ENCODE measurements around the gene NFIA.

- TF ChIP-seq EP300 (IDR thresholded peaks at IDR 0.05; ENCODE audit: low read depth in 2 of 2, low read length in 2 of 2) (no peak), EP300 (CRISPR knock-in tag; IDR thresholded peaks at IDR 0.05; ENCODE audit: borderline replicate concordance) (no peak), FIP1L1 (IDR thresholded peaks at IDR 0.05; ENCODE audit: borderline replicate concordance, insufficient read depth, low read depth, low read length) (no peak), NR2F2 (IDR thresholded peaks at IDR 0.05; ENCODE audit: borderline replicate concordance, low read depth) (no peak), ATF2 (CRISPR knock-in tag; IDR thresholded peaks at IDR 0.05) (no peak), ZNF503 (CRISPR knock-in tag; IDR thresholded peaks at IDR 0.05) (no peak), NR1H2 (CRISPR knock-in tag; IDR thresholded peaks at IDR 0.05; ENCODE audit: borderline replicate concordance, low read depth) (no peak)
These were observed 236.2 kb downstream of the NFIA start for GRCh38 chr1:61318319-61319125.
